NCI-H524 treated with DMSO at 0.1 percent for 48 hours (cell line): ENCODE data around the gene CCL19.
"Not testable (repeated sequence)": the region's sequence is repeated elsewhere in the genome, so short reads cannot be mapped to it uniquely, and the experiment has no call there.

Source experiments
- DNase-seq: peaks from one replicate; lab custom pipeline; 2025; lab: John Stamatoyannopoulos, UW

CCL19 gene

DNA sequence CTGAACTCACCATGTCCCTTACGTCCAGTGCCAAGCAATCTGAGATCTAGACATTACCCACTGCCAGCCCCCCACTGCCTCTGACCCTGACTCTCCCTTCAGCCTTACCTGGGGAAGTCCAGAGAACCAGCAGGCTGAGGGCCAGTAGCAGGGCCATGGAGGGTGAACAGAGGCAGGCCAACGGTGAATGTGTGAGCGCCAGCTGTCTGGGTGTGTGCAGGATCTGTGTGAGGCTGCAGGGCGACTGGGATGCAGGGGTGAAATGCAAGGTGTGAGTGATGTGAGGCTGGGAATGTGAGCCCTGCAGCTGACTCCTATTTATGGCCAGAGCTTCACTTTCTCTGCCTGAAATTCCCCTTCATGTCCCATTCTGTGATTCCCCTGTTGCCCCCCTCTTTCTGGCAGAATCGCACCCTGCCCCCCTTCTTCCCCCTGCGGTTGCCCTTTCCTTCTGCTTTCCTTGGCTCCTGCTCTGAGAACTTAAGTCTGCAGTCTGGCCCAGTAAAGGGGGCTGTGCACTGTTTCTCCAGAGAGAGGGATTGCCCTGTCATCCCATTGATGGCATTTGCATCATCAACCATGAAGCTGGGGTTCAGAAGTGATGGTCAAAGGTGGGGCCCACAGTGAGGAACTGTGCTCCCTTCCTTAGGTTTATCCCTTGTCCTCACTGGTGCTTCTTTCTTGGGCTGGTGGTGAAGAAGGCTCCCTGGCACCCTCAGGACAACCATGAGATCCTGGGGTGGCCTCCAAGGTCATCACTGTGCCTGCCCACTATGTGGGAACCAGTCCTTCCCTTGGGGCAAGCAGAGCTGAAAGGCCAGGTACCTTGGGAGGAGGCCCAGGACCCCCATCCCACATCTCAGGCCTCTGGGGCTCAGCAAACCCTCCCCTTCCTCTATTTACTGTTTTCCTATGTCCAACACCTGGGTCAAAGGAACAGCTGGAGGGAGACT lies at the start of gene CCL19:
Gene CCL19 (minus strand): TSS at position 294 of the 953 bp plus-strand sequence. CDS start 137 bp downstream, at position 157.
- DNase-seq: no peak

DNA sequence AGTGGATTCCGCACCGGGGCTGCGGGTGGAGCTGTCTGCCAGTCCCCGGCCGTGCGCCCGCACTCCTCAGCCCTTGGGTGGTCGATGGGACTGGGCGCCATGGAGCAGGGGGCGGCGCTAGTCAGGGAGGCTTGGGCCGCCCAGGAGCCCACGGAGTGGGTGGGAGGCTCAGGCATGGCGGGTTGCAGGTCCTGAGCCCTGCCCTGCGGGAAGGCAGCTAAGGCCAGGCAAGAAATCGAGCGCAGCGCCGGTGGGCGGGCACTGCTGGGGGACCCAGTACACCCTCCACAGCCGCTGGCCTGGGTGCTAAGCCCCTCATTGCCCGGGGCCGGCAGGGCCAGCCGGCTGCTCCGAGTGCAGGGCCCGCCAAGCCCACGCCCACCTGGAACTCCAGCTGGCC lies 49.1 kb upstream of the CCL19 start:
- not testable (repeated sequence) for DNase-seq

GRCh38 chr9:34737677-34738260 lies 46.7 kb upstream of the CCL19 start:
- no peak for DNase-seq

DNA sequence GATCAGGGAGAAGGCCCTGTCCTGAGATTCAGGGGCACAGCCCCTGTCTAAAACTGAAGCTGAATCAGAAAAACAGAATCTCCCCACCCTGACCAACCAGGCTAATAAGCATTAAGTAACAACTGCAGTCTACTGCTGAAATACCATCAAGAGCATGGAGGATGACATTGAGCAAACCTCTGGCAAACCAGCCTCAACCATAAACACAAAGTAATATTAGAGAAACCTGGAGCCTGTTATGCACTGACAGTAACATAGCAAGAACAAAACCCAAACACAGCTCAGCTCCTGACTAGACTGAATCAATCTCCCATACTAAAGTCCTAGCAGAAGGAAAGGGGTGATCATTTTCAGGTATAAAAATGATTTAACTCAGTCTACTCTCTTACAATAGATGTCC lies 43.6 kb upstream of the CCL19 start:
- no peak for DNase-seq

DNA sequence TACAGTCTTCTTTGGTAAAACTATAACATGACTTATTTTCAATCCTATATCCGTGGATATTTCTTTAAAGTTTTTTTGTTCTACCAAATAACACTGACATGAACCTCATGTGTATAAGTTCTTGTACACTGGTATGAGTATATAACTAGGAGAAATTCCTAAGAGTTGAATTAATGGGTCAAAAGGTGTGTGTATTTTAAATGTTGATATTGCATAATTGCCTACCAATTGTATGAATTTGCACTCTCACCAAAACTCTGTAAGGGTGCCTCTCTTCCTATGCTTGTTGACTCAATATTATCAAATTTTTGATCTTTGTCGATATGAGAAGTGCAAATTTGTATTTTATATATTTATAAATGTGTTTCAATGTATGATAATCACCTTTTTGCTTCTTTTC lies 41.8 kb upstream of the CCL19 start:
- DNase-seq: no peak

GRCh38 chr9:34732478-34732877 lies 41.4 kb upstream of the CCL19 start:
- DNase-seq: no peak

DNA sequence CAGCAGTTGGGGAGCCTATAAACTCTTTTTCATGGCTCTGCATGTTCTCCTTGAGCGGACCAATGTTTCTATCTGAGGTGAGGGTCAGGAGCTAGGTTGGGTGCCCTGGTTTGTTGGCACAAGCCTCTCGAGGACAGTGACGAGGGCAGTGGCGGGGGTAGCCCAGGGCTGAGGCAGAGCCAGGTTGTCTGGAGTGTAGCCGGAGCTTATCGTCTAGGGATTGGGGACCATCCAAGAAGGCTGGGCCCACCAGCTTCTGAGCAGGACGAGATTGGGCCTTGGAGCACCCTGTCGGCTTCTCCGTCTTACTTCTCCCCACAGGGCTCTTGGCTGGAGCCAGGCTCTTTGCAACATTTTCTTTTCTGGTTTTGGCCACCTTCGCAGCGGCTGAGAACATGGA lies 32.1 kb upstream of the CCL19 start:
- no peak for DNase-seq

DNA sequence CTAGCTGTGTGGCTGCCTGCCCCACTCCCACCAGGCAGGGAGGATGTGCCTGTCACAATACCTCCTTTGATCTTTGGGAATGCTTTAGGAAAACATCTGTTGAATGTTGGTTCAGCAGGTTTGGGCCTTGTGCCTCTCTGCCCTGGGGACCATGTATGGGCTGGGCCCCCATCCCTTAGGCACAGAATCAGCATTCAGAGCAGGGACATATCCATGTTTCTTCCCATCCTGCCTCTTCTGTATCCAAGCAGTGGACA lies 28.6 kb upstream of the CCL19 start:
- not testable (repeated sequence) for DNase-seq

GRCh38 chr9:34719021-34719768 lies 28.1 kb upstream of the CCL19 start:
- no peak for DNase-seq

GRCh38 chr9:34717996-34718614 lies 27.0 kb upstream of the CCL19 start:
- no peak for DNase-seq

- no peak for DNase-seq
Observed at GRCh38 chr9:34716711-34717110, 25.6 kb upstream of the CCL19 start.

DNA sequence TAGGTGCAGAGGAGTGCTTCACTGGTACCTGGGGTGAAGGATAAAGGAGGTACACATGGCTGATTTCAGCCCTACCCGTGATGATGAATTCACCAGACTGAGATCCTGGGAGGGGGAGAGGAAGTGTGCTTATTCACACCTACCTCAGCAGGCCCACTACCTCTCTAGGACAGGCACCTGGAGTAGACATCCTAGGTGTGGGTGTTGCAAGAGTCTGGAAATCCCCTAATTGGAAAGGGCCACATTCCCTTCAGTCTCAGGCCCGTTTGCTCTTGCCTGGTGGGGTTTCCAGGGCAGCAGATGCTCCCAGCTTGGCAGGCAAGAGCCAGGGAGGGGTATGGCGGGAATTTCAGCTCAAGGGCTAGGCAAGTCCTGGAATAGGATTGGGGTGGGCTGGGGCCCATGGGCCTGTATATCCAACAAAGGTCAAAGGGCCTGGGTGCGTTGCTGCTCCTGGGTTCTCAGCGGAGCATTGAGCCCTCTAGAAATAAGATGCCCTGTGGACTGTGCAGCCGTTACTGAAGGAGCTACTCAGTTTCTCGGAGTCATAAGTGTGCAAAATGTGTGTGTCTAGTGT lies 24.7 kb upstream of the CCL19 start:
- no peak for DNase-seq

- no peak for DNase-seq
Observed at GRCh38 chr9:34714007-34714406, 22.9 kb upstream of the CCL19 start.

GRCh38 chr9:34712140-34712539 lies 21.1 kb upstream of the CCL19 start:
- DNase-seq: no peak

DNA sequence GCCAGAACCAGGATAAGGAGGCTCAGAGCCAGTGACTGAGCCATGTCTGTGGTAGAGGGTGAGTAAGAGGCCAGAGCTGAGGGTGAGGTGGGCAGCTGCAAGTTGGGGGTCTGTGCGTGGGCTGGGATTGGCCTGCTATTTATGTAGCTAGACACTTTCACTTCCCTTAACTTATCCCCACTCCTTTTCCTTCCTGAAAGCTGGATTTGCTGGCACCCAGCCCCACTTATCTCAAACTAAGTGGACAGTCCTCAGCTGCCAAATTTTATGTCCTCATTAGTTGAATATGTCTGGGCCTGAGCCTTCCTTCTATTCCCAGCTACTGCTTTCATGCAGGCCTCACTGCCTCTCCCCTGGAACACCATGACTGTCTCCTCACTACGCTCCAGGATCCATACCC lies 18.9 kb upstream of the CCL19 start, which contains the start of gene CCL21:
Gene CCL21 (minus strand): TSS at position 114 of the 400 bp plus-strand sequence. CDS start 70 bp downstream, at position 44.
- no peak for DNase-seq

DNA sequence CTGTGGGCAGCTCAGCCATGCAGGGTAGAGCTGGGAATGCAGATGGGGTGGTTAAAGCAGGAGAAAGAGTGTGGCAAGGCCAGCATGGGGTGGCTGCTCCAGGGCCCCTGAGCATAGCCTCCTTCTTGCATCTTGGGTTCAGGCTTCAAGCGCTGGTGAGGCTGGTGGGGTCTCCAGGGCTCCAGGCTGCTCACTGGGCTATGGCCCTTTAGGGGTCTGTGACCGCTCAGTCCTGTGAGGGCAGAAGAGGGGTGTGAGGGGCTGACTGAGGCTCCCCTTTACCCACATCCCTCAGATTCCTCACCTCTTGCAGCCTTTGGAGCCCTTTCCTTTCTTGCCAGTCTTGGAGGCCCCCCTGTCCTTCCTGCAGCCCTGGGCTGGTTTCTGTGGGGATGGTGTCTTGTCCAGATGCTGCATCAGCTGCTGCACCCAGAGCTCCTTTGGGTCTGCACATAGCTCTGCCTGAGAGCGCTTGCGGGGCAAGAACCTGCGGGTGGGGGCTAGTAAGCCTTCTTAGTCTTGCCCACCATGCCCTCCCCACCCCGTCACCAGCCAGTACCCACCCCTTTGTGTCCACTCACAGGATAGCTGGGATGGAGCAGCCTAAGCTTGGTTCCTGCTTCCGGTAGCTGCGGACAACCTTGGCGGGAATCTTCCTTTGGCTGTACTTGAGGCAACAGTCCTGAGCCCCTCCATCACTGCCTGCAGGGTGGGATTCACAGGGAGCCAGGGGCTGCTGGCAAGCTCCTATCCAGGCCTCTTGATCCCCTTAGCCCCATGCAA lies 18.3 kb upstream of the CCL19 start:
- no peak for DNase-seq

DNA sequence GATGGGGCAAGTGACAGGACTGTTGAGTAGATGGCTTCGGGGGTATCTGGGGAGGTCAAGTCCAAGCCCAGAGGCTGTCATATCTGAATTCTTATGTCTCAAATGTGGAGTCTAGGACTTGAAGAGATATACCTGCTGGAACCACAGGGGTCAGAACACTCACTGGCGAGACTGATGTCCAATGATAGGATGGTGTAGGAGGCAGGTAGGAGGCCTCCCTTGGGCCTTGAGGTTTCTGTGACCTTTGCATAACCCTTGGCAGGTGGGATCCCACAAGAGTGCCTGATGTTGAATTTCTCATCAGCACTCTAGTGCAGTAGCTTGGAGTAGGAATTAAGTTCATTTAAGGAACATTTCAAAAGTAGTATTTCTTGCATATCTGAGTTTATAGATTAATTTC lies 16.1 kb upstream of the CCL19 start:
- DNase-seq: no peak

GRCh38 chr9:34701769-34702736 lies 11.0 kb upstream of the CCL19 start:
- peak; percentile 31 for DNase-seq

DNA sequence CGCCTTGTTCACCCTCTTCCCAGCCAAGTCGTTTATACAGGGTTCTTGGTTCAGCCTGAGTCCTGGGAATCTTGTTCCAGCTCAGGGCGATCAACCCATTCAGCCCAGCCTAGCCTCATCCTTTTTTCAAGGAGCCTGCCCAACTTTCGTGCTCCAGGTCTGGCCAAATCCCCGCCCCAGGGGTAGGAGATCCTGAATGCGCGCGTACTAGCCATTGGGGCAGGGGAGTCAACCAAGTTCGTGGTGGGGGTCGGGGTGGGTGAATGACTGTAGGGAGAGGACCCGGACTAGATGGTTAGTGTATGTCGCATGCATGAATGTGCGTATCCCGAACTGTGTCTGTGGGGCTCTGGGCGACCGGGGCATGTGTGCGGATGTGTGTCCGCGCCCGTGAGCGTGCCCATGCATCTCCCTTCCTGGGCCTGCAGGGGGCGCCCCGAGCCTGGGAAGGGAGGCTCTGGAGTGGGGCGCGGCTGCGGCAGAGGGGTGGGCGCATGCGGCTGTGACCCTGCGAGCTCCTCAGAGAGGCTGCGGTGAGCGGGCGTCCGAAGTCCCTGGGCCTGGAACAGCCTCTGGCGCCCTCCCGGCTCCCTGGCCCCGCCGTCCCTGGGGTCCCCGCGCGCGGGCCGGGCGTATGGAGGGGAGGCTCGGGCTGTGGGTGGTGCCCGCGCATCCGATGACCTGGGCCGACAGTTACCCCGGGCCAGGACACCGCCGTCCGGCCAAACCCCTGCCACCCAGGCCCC lies 10.1 kb upstream of the CCL19 start:
- no peak for DNase-seq
